Brain microvascular endothelial cell (primary cell): ENCODE results near the gene NFU1.
A peak's percentile ranks its signal among the peaks of the same experiment; 100 is the strongest.

Source experiments
- DNase-seq: peaks from one replicate; pipeline ENCODE4 v3.0.0-alpha.2; 2020
- H3K27ac ChIP-seq: fragments of 250-450 bp; sonication (Bioruptor Pico); 2 replicates; pipeline ENCODE4 v1.5.1; 2020; ENCODE audit warnings: mild to moderate bottlenecking, moderate library complexity
- H3K27me3 ChIP-seq: fragments of 250-450 bp; sonication (Bioruptor Pico); replicated peaks from 2 replicates; pipeline ENCODE4 v1.5.1; 2020; ENCODE audit warnings: mild to moderate bottlenecking
- H3K36me3 ChIP-seq: fragments of 250-450 bp; sonication (Bioruptor Pico); replicated peaks from 2 replicates; pipeline ENCODE4 v1.5.1; 2020; ENCODE audit warnings: mild to moderate bottlenecking
- H3K4me3 ChIP-seq: 2 replicates; pipeline ENCODE4 v1.5.1; 2011; ENCODE audit warnings: low read depth, mild to moderate bottlenecking, control low read depth, low read length, moderate library complexity
- in situ Hi-C: cut with HindIII; loops from 2 replicates; pipeline ENCODE4 v1.10.0; 2017; ENCODE audit warnings: low sequenced_read_pairs, low pct_ligation_motif_present
- TF ChIP-seq, protein P1 (sequence below): IDR thresholded peaks from 2 replicates; pipeline ENCODE4 v1.5.1; 2011; ENCODE audit warnings: low read depth, mild to moderate bottlenecking, moderate library complexity, low read length, control low read depth, inconsistent platforms; ENCODE audit errors: missing control alignments

Gene NFU1

DNA sequence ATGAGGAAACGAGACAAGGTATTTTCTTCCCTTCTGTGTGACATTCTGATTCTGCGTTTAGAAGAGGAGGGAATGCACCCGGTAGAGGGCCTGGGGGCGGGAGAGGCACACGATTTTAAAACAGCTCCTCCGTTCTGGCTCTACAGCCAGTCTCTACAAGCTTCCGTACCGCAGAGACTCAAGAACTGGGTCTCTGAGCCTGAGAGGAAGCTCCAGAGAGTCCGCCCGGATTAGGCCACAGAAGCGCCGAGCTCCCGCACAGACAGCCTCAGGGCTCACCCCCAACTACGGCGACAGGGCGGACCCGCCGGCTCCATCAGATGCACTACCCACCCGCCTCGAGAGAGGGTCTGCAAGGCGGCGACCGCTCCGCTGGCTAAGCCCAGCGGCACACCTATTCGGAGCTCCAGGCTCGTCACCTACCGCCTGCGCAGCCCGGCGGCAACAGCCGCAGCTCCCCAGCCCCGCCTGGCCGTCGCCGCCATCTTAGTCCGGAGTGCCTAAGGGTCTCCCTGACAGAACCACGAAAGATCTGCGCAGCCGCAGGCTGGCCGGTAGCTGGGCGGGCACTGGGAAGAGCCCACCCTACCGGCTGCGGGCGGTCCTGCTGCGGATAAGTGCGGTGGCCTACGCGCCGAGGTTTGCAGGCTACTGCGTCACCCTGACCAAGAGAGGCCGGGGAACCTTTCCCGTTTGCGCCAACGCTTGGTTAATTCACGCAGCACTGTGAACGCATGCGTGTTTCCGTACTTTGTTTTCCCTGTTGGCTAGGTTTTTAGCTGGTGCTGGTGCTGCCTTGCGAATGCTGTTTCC is at the start of gene NFU1:
TSS of gene NFU1 (minus strand) at position 498 of the 813 bp plus-strand sequence. CDS start at position 485, 13 bp downstream.
- no peaks in the 10 kb centered on the region for H3K27me3 ChIP-seq
- peak within 1 kb of the TSS; percentile 83 for H3K27ac ChIP-seq
- in situ Hi-C loops: no loop called here

DNA sequence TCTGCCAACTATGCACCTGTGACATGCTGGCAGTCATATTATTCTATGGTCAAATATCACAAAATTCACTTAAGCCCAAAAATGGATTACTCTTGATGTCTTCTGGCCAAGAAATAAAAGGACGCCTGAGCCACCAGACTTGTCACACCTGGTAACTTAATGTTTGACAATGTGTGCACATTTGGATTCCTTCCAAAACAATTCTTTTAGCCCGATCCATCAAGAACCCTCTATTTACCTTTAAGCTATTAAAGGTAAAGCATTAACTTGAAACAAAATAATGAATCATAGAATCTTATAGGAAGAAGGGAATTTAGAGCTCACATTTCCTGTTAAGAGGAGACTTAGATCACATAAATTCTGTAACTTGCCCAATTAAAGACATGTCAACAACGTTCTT is 46.5 kb upstream of the NFU1 start:
- Histone ChIP-seq H3K4me3 (no peak overlapping the region), H3K27ac (no peak overlapping the region), H3K36me3 (peaks cover 6% of the 10 kb centered on the region), H3K27me3 (no peaks in the 10 kb centered on the region)
- DNase-seq: no peak
- TF ChIP-seq, protein P1, sequence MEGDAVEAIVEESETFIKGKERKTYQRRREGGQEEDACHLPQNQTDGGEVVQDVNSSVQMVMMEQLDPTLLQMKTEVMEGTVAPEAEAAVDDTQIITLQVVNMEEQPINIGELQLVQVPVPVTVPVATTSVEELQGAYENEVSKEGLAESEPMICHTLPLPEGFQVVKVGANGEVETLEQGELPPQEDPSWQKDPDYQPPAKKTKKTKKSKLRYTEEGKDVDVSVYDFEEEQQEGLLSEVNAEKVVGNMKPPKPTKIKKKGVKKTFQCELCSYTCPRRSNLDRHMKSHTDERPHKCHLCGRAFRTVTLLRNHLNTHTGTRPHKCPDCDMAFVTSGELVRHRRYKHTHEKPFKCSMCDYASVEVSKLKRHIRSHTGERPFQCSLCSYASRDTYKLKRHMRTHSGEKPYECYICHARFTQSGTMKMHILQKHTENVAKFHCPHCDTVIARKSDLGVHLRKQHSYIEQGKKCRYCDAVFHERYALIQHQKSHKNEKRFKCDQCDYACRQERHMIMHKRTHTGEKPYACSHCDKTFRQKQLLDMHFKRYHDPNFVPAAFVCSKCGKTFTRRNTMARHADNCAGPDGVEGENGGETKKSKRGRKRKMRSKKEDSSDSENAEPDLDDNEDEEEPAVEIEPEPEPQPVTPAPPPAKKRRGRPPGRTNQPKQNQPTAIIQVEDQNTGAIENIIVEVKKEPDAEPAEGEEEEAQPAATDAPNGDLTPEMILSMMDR: no peak
- in situ Hi-C loops: no loop called here

More for the DNA sequence above, at the start of gene NFU1:
- TF ChIP-seq, protein P1: peak; percentile 83
- DNase-seq: peak; percentile 94
- no peaks in the 10 kb centered on the region for H3K36me3 ChIP-seq
- H3K4me3 ChIP-seq: peak within 1 kb of the TSS; percentile 89

DNA sequence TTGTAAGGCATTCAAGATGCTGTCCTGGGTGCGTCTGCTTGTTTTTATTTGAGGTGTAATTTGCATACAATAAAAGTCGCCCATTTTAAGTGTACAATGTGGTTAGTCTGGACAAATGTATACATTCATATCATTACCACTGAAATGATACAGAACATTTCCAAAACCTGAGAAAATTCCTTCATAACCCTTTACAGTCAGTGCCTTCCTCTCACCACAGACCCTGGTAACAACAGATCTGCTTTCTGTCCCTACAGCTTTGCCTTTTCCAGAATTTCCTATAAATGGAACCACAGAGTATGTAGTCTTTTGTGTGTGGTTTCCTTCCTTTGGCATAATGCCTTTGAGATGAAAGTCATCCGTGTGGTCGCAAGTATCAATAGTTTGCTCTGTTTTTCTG is 45.8 kb upstream of the NFU1 start:
- in situ Hi-C loops: no loop called here
- H3K27me3 ChIP-seq: no peaks in the 10 kb centered on the region
- peaks cover 7% of the 10 kb centered on the region for H3K36me3 ChIP-seq
- no peak overlapping the region for H3K4me3 ChIP-seq
- TF ChIP-seq, protein P1: no peak
- H3K27ac ChIP-seq: no peak overlapping the region
- no peak for DNase-seq

DNA sequence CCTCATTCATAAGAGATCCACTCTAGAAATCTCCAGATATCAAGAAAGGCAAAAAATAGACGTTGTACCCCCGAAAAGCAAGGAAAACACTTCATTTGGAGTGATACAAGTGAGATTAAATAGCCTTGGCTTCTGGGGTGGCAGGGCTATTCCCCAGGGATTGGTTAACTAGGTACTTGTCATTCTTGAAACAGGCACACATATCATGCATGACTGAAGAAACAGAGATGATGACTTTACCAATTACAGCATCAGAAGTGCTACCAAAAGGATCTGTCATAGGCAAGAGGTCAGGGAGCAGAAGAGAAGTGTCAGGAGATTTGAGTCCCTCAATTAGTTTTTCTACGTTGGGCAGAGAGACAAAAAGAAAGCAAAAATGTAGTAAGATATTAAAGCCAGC is 45.2 kb upstream of the NFU1 start:
- TF ChIP-seq, protein P1: no peak
- Histone ChIP-seq H3K27me3 (no peaks in the 10 kb centered on the region), H3K27ac (no peak overlapping the region), H3K4me3 (no peak overlapping the region), H3K36me3 (peaks cover 7% of the 10 kb centered on the region)
- in situ Hi-C loops: no loop called here
- no peak for DNase-seq

DNA sequence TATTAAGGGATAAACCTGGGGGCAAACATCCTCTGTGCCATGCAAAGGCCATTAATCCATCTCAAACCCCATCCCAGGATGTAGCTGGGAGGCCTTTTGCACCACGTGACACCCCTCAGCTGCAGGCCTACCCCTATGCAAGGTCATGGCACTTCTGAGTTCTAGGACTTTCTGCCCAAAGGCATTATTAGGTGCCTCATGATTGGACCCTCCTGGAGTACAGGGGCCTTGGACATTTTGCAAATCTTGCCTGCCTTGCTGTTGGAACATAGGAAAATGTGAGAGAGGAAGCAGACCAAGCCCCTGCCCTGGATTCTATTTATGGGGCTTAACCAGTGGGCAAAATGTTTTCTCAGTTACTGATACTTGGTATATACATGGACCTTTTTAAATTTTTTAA is 44.2 kb upstream of the NFU1 start:
- no peak overlapping the region for H3K4me3 ChIP-seq
- DNase-seq: no peak
- in situ Hi-C loops: no loop called here
- H3K27ac ChIP-seq: no peak overlapping the region
- H3K36me3 ChIP-seq: peaks cover 11% of the 10 kb centered on the region
- TF ChIP-seq, protein P1: no peak
- no peaks in the 10 kb centered on the region for H3K27me3 ChIP-seq
